ENCODE measurements around the gene STAT5B. TPM values are rescaled to one million over a fixed set of nuclear protein-coding genes. Genes with fewer than 3 reads are reported as not detected.
"Not testable (repeated sequence)": the region's sequence is repeated elsewhere in the genome, so short reads cannot be mapped to it uniquely, and the experiment has no call there.

The STAT5B gene
- total and polyA plus RNA-seq, 2 of the 13 experiments (the other 11 are each of a cell fraction or from before 2014, with no cell fraction given) = 21.0 to 42.8 TPM

DNA sequence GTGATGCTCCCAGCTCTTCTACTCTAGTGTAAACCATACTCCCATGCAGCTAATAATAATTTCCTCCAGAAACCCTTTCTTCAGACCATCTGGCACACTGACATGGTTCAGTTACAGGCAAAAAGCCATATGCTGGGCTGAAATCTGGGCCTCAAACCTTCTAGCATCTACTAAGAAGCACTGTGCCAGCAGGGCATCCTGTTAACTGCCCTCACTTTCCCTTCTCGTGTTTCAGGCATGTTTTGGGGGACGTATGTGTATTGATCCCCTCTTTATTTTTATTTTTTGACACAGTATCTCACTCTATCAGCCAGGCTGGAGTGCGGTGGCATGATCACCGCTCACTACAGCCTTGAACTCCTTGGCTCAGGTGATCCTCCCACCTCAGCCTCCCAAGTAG lies 45.4 kb upstream of the STAT5B start (continued):
- TF ChIP-seq, protein P1, sequence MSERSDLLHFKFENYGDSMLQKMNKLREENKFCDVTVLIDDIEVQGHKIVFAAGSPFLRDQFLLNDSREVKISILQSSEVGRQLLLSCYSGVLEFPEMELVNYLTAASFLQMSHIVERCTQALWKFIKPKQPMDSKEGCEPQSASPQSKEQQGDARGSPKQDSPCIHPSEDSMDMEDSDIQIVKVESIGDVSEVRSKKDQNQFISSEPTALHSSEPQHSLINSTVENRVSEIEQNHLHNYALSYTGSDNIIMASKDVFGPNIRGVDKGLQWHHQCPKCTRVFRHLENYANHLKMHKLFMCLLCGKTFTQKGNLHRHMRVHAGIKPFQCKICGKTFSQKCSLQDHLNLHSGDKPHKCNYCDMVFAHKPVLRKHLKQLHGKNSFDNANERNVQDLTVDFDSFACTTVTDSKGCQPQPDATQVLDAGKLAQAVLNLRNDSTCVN (CRISPR knock-in tag; IDR thresholded peaks at IDR 0.05; ENCODE audit: borderline replicate concordance) = no peak
- TF ChIP-seq HES4 (CRISPR knock-in tag; IDR thresholded peaks at IDR 0.05; ENCODE audit: borderline replicate concordance) = no peak
- no peak for TF ChIP-seq ZNF567 (CRISPR knock-in tag; IDR thresholded peaks at IDR 0.05; ENCODE audit: borderline replicate concordance)
- TF ChIP-seq, protein P2, sequence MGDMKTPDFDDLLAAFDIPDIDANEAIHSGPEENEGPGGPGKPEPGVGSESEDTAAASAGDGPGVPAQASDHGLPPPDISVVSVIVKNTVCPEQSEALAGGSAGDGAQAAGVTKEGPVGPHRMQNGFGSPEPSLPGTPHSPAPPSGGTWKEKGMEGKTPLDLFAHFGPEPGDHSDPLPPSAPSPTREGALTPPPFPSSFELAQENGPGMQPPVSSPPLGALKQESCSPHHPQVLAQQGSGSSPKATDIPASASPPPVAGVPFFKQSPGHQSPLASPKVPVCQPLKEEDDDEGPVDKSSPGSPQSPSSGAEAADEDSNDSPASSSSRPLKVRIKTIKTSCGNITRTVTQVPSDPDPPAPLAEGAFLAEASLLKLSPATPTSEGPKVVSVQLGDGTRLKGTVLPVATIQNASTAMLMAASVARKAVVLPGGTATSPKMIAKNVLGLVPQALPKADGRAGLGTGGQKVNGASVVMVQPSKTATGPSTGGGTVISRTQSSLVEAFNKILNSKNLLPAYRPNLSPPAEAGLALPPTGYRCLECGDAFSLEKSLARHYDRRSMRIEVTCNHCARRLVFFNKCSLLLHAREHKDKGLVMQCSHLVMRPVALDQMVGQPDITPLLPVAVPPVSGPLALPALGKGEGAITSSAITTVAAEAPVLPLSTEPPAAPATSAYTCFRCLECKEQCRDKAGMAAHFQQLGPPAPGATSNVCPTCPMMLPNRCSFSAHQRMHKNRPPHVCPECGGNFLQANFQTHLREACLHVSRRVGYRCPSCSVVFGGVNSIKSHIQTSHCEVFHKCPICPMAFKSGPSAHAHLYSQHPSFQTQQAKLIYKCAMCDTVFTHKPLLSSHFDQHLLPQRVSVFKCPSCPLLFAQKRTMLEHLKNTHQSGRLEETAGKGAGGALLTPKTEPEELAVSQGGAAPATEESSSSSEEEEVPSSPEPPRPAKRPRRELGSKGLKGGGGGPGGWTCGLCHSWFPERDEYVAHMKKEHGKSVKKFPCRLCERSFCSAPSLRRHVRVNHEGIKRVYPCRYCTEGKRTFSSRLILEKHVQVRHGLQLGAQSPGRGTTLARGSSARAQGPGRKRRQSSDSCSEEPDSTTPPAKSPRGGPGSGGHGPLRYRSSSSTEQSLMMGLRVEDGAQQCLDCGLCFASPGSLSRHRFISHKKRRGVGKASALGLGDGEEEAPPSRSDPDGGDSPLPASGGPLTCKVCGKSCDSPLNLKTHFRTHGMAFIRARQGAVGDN (CRISPR knock-in tag; IDR thresholded peaks at IDR 0.05) = no peak

DNA sequence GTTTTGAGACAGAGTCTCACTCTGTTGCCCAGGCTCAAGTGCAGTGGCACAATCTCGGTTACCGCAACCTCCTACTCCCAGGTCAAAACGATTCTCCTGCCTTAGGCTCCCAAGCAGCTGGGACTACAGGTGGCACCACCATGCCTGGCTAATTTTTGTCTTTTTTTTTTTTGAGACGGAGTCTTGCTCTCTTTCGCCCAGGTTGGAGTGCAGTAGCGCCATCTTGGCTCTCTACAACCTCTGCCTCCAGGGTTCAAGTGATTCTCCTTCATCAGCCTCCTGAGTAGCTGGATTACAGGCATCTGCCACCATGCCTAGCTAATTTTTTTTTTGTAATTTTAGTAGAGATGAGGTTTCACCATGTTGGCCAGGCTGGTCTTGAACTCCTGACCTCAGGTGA lies 41.8 kb upstream of the STAT5B start:
- H3K4me2 ChIP-seq (ENCODE audit: low read depth, low read length); H2AFZ ChIP-seq (ENCODE audit: low read length); H3K79me2 ChIP-seq (ENCODE audit: insufficient read depth, low read length); intact Hi-C loops (cut with micrococcal nuclease; ENCODE audit: unreplicated experiment); CTCF ChIA-PET (ENCODE audit: low intra/inter-chr PET ratio, low total read pairs); H3K27ac ChIP-seq (ENCODE audit: extremely low read length, insufficient read depth, low read length); DNase-seq (ENCODE audit: low spot score); BruUV-seq (replicated peaks); H3K27me3 ChIP-seq (ENCODE audit: control insufficient read depth in 1 of 2, insufficient read depth in 2 of 2, low read length in 2 of 2); in situ Hi-C loops (cut with HindIII; ENCODE audit: extremely low pct_ligation_motif_present, low pct_unique_long_range_greater_than_20kb); H3K9me3 ChIP-seq (ENCODE audit: low read length); H4K20me1 ChIP-seq (ENCODE audit: insufficient read depth, low read length); ATAC-seq; H3K4me3 ChIP-seq (replicated peaks in 1 of 3; ENCODE audit: insufficient read depth in 1 of 3, low read depth in 2 of 3, low read length in 3 of 3); H3K9ac ChIP-seq (ENCODE audit: insufficient read depth, low read depth, low read length): not testable (repeated sequence)
- H3K36me3 ChIP-seq (replicated peaks in 1 of 2; ENCODE audit: control insufficient read depth in 1 of 2, insufficient read depth in 2 of 2, low read length in 2 of 2) = peaks cover 14 to 55% of the 10 kb centered on the region in 2 experiments
- POLR2A ChIA-PET = interaction anchor here (0.5 kb wide), 1 partner anchor 1044 kb away, joined by 3 read pairs; no protein-coding TSS in a partner anchor
- 0 out of 2 replicates have a peak, but pooled peaks have one; percentile 14 for TF ChIP-seq ZNF121 (CRISPR knock-in tag; IDR thresholded peaks at IDR 0.05)
- WGBS (ENCODE audit: low lambda C conversion rate) = 96% methylated on average over 6 of the region's 6 CpGs
- peaks cover 50% of the 10 kb centered on the region for H3K4me1 ChIP-seq (ENCODE audit: insufficient read depth, low read length)
- FAIRE-seq = peak; percentile 12
